Fibroblast of lung (primary cell): ENCODE data around the gene NFKBIB. TPM values are rescaled to one million over a fixed set of nuclear protein-coding genes. Genes with fewer than 3 reads are reported as not detected.
"Not testable (repeated sequence)": the region's sequence is repeated elsewhere in the genome, so short reads cannot be mapped to it uniquely, and the experiment has no call there.

Source experiments
- DNase-seq, 2 donors: peaks; one replicate each; pipeline versions ENCODE4 v3.0.0 to v3.0.0-alpha.2; 2010; ENCODE audit warnings: low read depth in 2 of 2
- H2AFZ ChIP-seq: 2 replicates; pipeline ENCODE4 v1.5.1; 2012; ENCODE audit warnings: low read length, control low read depth, inconsistent platforms
- H3K27ac ChIP-seq: 2 replicates; pipeline ENCODE4 v1.5.1; 2011; ENCODE audit warnings: low read length, control low read depth; ENCODE audit not compliant: insufficient read depth
- H3K27me3 ChIP-seq: 2 replicates; pipeline ENCODE4 v1.5.1; 2011; ENCODE audit warnings: mild to moderate bottlenecking, low read length; ENCODE audit not compliant: control insufficient read depth, insufficient read depth
- H3K36me3 ChIP-seq: 2 replicates; pipeline ENCODE4 v1.5.1; 2011; ENCODE audit warnings: low read length; ENCODE audit not compliant: control insufficient read depth, insufficient read depth
- H3K4me1 ChIP-seq: 2 replicates; pipeline ENCODE4 v1.5.1; 2011; ENCODE audit warnings: low read length; ENCODE audit not compliant: control insufficient read depth, insufficient read depth; ENCODE audit errors: extremely low read depth
- H3K4me2 ChIP-seq: 2 replicates; pipeline ENCODE4 v1.5.1; 2011; ENCODE audit warnings: low read length, control low read depth; ENCODE audit not compliant: insufficient read depth; ENCODE audit errors: extremely low read depth
- H3K4me3 ChIP-seq, 4 experiments: fragments of 200-600 bp in 1 of 4; sonication (generic) in 1 of 4; replicated peaks in 1 of 4; 2 replicates each; pipeline ENCODE4 v1.5.1; 2011 to 2016; ENCODE audit warnings: low read length in 4 of 4, low read depth in 3 of 4, mild to moderate bottlenecking in 3 of 4, control low read depth in 2 of 4, inconsistent platforms in 1 of 4, mixed read lengths in 1 of 4; ENCODE audit not compliant: insufficient read depth in 1 of 4; ENCODE audit errors: control extremely low read depth in 1 of 4
- H3K79me2 ChIP-seq: 2 replicates; pipeline ENCODE4 v1.5.1; 2012; ENCODE audit warnings: mild to moderate bottlenecking, low read length, inconsistent platforms; ENCODE audit not compliant: control insufficient read depth, insufficient read depth
- H3K9ac ChIP-seq: 2 replicates; pipeline ENCODE4 v1.5.1; 2011; ENCODE audit warnings: mild to moderate bottlenecking, low read length, control low read depth; ENCODE audit not compliant: insufficient read depth
- H3K9me3 ChIP-seq: 2 replicates; pipeline ENCODE4 v1.5.1; 2012; ENCODE audit warnings: low read depth, low read length; ENCODE audit not compliant: control insufficient read depth, insufficient read depth
- H4K20me1 ChIP-seq: 2 replicates; pipeline ENCODE4 v1.5.1; 2011; ENCODE audit warnings: low read length; ENCODE audit not compliant: control insufficient read depth, insufficient read depth; ENCODE audit errors: extremely low read depth
- CTCF ChIP-seq, 2 donors: IDR thresholded peaks in 1 of 2; conservative IDR thresholded peaks in 1 of 2; 1 replicate in 1 of 2; 2 replicates in 1 of 2; pipeline ENCODE4 v1.5.1; 2011 to 2012; ENCODE audit warnings: low read length in 2 of 2, control low read depth in 1 of 2, inconsistent platforms in 1 of 2, low read depth in 1 of 2, mild to moderate bottlenecking in 1 of 2
- EZH2 ChIP-seq: IDR thresholded peaks from 2 replicates; pipeline ENCODE4 v1.5.1; 2012; ENCODE audit warnings: low read length, control low read depth, mild to moderate bottlenecking; ENCODE audit errors: missing control alignments
- polyA plus RNA-seq, 2 donors: library from polyadenylated mRNA; depleted of rRNA in 1 of 2; stranded (reverse) in 1 of 2; unstranded in 1 of 2; fragments of >200 nt; gene quantifications; 2 replicates each; pipeline ENCODE4 v1.2.1, GENCODE V29; 2011 to 2012; ENCODE audit warnings: missing spikeins in 1 of 2
- total RNA-seq: library from RNA; depleted of rRNA; stranded (reverse); fragments of >200 nt; gene quantifications from 2 replicates; pipeline ENCODE4 v1.2.1, GENCODE V29; 2014

The NFKBIB gene
- total and polyA plus RNA-seq, 2 donors (not counting 1 experiment from before 2014, with no cell fraction given), result 8.3 to 10.9 TPM

GRCh38 chr19:38939957-38940356, 40.2 kb downstream of the NFKBIB start:
- no peak overlapping the region for H3K4me3 ChIP-seq
- no peaks in the 10 kb centered on the region for H3K9me3 ChIP-seq
- no peak for TF ChIP-seq EZH2
- no peak for TF ChIP-seq CTCF (conservative IDR thresholded peaks at IDR 0.05 in 1 of 2, IDR thresholded peaks at IDR 0.05 in 1 of 2; ENCODE audit: low read depth in 1 of 2, low read length in 2 of 2)
- H3K79me2 ChIP-seq, result no peaks in the 10 kb centered on the region
- no peaks in the 10 kb centered on the region for H3K4me1 ChIP-seq
- no peaks in the 10 kb centered on the region for H3K27me3 ChIP-seq
- H3K27ac ChIP-seq, result no peak overlapping the region
- DNase-seq, result no peak
- no peak overlapping the region for H2AFZ ChIP-seq
- H3K9ac ChIP-seq, result no peak overlapping the region
- H3K36me3 ChIP-seq, result peaks cover 4% of the 10 kb centered on the region
- no peaks in the 10 kb centered on the region for H4K20me1 ChIP-seq
- H3K4me2 ChIP-seq, result no peak overlapping the region

- H3K27ac ChIP-seq, H3K9ac ChIP-seq, H2AFZ ChIP-seq, H3K4me1 ChIP-seq, H3K79me2 ChIP-seq, H4K20me1 ChIP-seq, H3K4me3 ChIP-seq, H3K4me2 ChIP-seq, DNase-seq, H3K36me3 ChIP-seq, H3K27me3 ChIP-seq, H3K9me3 ChIP-seq: not testable (repeated sequence)
Observed at GRCh38 chr19:38941466-38941865, 41.7 kb downstream of the NFKBIB start.

GRCh38 chr19:38941979-38942378, 42.2 kb downstream of the NFKBIB start:
- no peak for DNase-seq
- no peak for TF ChIP-seq CTCF (conservative IDR thresholded peaks at IDR 0.05 in 1 of 2, IDR thresholded peaks at IDR 0.05 in 1 of 2; ENCODE audit: low read depth in 1 of 2, low read length in 2 of 2)
- no peak for TF ChIP-seq EZH2
- no peak overlapping the region for H3K4me3 ChIP-seq

More at GRCh38 chr19:38941979-38942378, 42.2 kb downstream of the NFKBIB start:
- no peaks in the 10 kb centered on the region for H3K79me2 ChIP-seq
- H3K27me3 ChIP-seq, result no peaks in the 10 kb centered on the region
- peaks cover 4% of the 10 kb centered on the region for H3K36me3 ChIP-seq
- no peaks in the 10 kb centered on the region for H3K4me1 ChIP-seq
- no peak overlapping the region for H2AFZ ChIP-seq
- no peak overlapping the region for H3K4me2 ChIP-seq
- no peaks in the 10 kb centered on the region for H4K20me1 ChIP-seq
- no peaks in the 10 kb centered on the region for H3K9me3 ChIP-seq
- H3K9ac ChIP-seq, result no peak overlapping the region
- H3K27ac ChIP-seq, result no peak overlapping the region
